Measurements from ENCODE around the gene RHAG.
"Not testable (repeated sequence)": the region's sequence is repeated elsewhere in the genome, so short reads cannot be mapped to it uniquely, and the experiment has no call there.

Gene RHAG

DNA sequence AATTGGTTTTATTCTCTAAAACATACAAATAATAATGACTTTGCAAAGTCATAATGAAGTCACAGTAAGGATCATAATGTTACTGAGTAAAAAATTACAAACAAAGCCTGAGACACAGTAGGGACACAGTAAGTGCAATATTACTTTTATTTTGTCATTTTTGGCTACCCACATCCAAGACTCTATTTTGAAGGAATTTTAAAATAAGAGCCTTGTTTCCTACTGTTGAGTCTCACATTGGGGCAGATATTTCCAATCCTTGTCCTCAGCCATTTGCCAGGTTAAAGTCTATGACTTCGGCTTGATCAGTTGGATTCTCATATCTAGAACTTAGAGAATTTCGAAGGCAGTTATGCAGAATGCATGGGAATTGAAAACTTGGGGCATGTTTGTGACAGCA, 10.8 kb upstream of the RHAG start:
- no peak overlapping the region for H3K27ac Mint-ChIP-seq
- H3K27me3 Mint-ChIP-seq = no peaks in the 10 kb centered on the region
- no peaks in the 10 kb centered on the region for H3K9me3 Mint-ChIP-seq
- no peak overlapping the region for H3K4me3 Mint-ChIP-seq
- H3K36me3 Mint-ChIP-seq (ENCODE audit: low read depth) = no peaks in the 10 kb centered on the region
- H3K4me1 Mint-ChIP-seq (ENCODE audit: low read depth) = no peaks in the 10 kb centered on the region

DNA sequence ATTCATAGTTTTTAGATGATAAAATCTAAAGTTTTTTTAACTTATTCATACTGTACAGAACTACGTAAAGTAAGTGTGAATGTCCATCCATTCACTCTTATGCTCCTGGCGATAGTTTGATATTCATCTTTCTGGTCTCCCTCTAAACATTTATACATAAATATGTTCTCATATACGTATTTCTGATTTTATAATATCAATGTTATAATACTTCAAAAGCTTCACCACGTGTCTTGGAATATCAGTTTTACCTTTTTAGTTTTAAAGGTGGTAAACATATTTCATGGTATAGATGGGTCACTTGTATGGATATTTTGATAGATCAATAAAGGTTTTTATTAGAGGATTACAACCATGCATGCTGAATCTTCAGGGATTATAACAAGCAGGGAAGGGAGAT, 10.3 kb upstream of the RHAG start:
- Mint-ChIP-seq H3K36me3 (ENCODE audit: low read depth) (no peaks in the 10 kb centered on the region), H3K27me3 (no peaks in the 10 kb centered on the region), H3K27ac (no peak overlapping the region), H3K4me3 (no peak overlapping the region), H3K9me3 (no peaks in the 10 kb centered on the region), H3K4me1 (ENCODE audit: low read depth) (no peaks in the 10 kb centered on the region)

DNA sequence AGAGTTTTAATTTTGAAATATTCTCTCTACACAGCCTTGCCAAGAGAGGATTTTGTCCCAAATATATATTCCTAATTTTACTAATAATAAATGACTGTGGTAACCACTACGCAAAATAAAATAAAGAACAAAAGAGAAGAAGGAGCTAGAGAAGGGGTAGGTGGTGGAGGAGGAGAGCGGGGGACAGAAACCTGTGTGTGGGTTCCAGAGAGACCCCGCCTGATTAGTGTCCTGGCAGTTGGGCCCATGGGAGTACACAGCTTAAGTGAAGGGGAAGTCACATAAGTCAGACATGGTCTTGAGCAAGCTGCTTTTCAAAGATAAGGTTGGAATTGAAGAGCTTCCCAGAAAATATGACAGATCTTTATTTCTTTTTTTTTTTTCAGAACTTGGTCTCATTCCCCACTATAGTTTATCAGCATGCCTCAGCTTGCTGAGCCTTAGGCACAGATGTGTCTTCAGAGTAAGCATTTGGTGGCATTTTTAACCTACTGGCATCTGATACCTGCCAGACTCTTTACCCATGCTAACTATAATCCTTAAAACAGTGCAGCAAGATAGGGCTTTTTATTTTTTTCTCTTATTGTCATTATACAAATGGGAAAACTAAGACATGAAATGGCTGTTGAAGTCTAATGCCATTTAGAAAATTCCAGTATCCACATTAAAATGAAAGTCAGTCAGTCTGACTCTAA, 9.6 kb upstream of the RHAG start:
- Mint-ChIP-seq H3K27ac (no peak overlapping the region), H3K36me3 (ENCODE audit: low read depth) (no peaks in the 10 kb centered on the region), H3K27me3 (no peaks in the 10 kb centered on the region), H3K4me1 (ENCODE audit: low read depth) (no peaks in the 10 kb centered on the region), H3K9me3 (no peaks in the 10 kb centered on the region), H3K4me3 (no peak overlapping the region)

DNA sequence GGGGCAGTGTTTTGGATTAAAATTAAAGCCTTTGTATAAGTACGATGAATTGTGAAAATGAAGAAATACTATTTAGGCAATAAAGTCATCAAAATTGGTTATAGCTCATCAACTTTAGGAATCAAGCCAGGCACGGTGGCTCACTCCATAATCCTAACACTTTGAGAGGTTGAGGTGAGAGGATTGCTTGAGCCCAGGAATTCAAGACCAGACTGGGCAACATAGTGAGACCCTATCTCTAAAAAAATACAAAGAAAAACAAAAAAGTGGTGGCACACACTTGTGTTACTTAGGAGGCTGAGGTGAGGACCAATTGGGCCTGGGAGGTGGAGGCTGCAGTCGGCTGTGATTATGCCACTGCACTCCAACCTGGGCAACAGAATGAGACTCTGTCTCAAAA, 8.5 kb upstream of the RHAG start:
- Mint-ChIP-seq H3K27me3 (no peaks in the 10 kb centered on the region), H3K4me1 (ENCODE audit: low read depth) (no peaks in the 10 kb centered on the region), H3K36me3 (ENCODE audit: low read depth) (no peaks in the 10 kb centered on the region), H3K9me3 (no peaks in the 10 kb centered on the region), H3K27ac (no peak overlapping the region), H3K4me3 (no peak overlapping the region)

DNA sequence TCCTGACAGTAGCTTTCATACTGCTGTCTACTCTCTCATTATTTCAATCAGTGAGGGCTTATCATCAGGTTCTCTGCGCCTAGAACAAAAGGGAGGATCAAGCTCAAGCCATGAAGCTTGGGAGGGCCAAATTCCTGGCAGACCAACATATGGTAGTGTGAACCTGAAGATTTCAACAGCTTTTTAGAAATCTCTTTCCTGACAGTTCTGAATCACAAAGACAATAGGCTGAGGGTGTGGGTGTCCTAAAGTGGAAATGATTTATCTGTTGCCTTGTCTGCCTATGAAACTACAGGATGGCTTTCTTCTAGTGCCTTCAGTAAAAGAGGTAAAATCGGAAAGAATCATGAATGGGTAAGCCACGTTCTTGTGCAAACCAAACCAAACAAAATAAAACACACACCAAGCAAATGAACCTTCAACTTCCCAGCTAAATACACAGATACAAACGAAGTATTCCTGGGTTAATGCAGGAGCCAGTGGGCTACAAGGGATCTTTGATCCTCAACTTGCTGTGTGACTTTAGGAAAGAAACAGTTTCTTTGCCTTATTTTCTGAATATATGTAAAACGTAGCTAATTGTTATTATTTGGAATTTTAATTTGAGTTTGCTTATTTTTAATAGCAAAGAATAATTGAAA, 2.7 kb upstream of the RHAG start:
- Mint-ChIP-seq H3K36me3 (ENCODE audit: low read depth) (no peaks in the 10 kb centered on the region), H3K27ac (no peak overlapping the region), H3K4me1 (ENCODE audit: low read depth) (no peaks in the 10 kb centered on the region), H3K27me3 (no peaks in the 10 kb centered on the region), H3K4me3 (no peak overlapping the region), H3K9me3 (no peaks in the 10 kb centered on the region)

DNA sequence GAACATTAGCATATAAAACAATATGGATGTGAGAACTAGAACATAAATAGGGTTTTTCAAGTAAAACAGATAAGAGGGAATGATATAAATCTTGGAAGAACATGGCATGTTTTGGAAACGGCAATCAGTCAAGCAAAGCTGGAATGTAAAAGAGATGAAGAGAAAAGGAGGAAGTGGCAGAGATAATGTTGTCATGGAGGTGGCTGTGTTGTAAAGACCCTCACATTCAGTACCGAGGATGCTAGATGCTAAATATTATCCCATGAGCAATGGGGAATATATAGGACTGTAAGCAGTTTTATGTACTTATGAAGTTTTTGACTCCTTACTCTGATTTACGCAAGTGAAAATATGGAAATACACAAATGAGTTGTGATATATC, 702 bp upstream of the RHAG start:
- H3K9me3 Mint-ChIP-seq = no peaks in the 10 kb centered on the region
- no peaks in the 10 kb centered on the region for H3K4me1 Mint-ChIP-seq (ENCODE audit: low read depth)
- no peak overlapping the region for H3K4me3 Mint-ChIP-seq
- H3K36me3 Mint-ChIP-seq (ENCODE audit: low read depth) = no peaks in the 10 kb centered on the region
- no peak overlapping the region for H3K27ac Mint-ChIP-seq
- no peaks in the 10 kb centered on the region for H3K27me3 Mint-ChIP-seq

DNA sequence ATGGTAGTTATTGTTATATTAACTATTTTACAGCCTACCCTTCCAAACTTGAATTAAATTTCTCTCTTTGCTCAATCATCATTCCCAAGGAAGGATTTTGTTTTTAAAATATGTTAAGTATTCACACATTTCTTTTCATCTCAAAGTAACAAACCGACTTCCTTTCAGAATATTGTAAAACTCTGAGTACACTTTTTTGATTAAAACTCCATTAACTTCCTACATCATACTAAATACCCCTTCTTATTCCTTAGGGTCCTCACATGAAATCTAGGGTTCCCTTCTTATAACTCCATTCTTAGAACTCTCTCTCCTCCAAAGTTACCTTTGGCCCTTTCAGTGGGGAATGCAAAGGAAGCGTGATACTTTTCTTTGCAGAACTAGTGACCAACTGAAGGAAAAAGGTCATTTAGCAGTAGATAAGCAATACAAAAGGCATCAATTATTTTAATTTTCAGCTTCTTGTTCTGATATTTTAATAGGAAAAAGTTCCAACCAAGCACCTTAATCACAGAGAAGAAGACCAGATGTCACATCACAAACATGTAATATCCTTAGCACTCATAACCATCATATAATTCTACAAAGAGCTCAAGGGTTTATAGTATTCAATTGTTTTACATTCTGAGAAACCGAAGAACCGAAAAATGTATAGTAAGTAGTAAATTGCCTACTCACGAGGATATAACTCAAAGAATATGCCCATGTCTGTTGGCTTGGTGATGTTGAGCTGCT, 494 bp downstream of the RHAG start:
- Mint-ChIP-seq H3K4me3 (no peak overlapping the region), H3K4me1 (ENCODE audit: low read depth) (no peaks in the 10 kb centered on the region), H3K9me3 (no peaks in the 10 kb centered on the region), H3K36me3 (ENCODE audit: low read depth) (no peaks in the 10 kb centered on the region), H3K27me3 (no peaks in the 10 kb centered on the region), H3K27ac (no peak overlapping the region)

DNA sequence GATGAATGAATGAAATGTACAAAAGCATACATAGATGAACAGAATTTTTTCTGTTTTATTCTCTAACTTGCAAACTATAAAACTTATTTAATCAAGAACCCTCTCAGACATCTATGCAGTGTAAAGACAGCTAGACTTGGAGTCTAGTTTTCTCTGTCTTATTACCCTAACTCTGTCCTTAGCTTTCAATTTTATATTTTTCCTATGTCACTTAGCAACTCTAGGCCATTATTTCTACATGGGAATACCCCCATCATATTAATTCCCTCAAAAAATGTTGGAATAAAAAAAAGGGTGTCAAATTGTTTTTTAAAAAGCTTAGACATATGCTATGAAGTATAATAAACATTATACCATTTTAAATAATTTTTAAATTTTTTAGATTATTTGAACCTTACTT, 1.2 kb downstream of the RHAG start:
- Mint-ChIP-seq H3K4me1 (ENCODE audit: low read depth) (no peaks in the 10 kb centered on the region), H3K27ac (no peak overlapping the region), H3K9me3 (no peaks in the 10 kb centered on the region), H3K36me3 (ENCODE audit: low read depth) (no peaks in the 10 kb centered on the region), H3K27me3 (no peaks in the 10 kb centered on the region), H3K4me3 (no peak overlapping the region)

DNA sequence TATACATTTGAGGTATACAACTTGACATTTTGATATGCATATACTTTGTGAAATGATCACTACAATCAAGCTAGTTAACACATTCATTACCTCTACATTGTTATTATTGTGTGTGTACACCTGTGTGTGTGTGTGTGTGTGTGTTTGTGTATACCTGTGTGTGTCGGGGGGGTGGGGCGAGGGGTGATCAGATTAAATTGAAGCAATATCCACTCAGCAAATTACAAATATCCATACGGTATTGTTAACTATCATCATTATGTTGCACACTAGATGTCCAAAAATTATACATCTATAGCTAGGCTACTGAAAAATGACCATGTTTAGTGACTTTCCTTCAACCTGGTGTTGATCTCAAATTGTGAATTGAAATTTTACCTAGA, 1.8 kb downstream of the RHAG start:
- Mint-ChIP-seq H3K36me3 (ENCODE audit: low read depth) (no peaks in the 10 kb centered on the region), H3K4me3 (no peak overlapping the region), H3K27me3 (no peaks in the 10 kb centered on the region), H3K27ac (no peak overlapping the region), H3K4me1 (ENCODE audit: low read depth) (no peaks in the 10 kb centered on the region), H3K9me3 (no peaks in the 10 kb centered on the region)

DNA sequence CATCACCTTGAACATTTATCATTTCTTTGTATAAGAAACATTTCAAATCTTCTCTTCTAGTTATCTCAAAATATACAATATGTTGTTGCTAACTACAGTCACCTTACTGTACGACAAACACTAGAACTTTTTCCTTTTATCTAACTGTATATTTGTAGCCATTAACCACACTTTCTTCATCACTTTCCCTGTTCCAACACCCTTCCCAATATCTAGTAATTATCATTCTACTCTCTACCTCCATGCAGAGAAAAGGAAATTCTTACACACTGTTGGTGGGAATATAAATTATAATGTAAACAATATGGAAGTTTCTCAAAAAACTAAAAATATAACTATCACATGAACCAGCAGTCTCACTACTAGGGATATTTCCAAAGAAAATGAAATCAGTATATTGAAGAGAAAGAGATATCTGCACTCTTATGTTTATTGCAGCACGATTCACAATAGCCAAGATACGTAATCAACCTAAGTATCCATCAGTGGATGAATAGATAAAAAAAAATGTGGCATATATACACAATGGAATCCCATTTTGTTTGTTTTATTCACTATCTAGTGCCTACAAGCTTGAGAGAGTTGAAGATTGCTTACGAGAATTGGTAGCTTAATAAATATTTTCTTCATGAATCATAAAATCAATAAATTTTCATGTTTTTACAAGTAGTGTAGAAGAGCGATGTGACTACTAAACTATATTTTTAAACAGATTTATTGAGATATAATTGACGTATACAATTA, 2.4 kb downstream of the RHAG start:
- Mint-ChIP-seq H3K27me3 (no peaks in the 10 kb centered on the region), H3K9me3 (no peaks in the 10 kb centered on the region), H3K36me3 (ENCODE audit: low read depth) (no peaks in the 10 kb centered on the region), H3K4me3 (no peak overlapping the region), H3K4me1 (ENCODE audit: low read depth) (no peaks in the 10 kb centered on the region), H3K27ac (no peak overlapping the region)

DNA sequence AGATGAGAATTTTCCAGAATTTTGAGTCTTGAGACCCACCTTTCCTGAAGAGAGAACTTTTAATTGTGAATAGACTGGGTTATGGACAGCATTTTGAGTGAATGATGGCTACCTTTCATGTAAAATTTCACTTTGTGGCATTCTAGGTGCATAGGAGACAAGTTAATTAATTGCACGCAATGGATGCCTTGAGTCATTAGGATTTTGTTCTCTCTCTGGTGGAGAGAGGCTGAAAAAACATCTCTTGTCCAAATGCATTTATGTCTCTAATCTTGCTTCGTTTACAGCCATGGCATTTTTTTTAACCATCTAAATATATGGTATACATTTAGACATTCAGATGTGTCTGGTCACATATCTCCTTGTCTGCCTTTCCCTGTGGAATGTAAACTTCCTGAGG, 3.1 kb downstream of the RHAG start:
- H3K4me1 Mint-ChIP-seq (ENCODE audit: low read depth) = no peaks in the 10 kb centered on the region
- H3K4me3 Mint-ChIP-seq = no peak overlapping the region
- H3K9me3 Mint-ChIP-seq = no peaks in the 10 kb centered on the region

DNA sequence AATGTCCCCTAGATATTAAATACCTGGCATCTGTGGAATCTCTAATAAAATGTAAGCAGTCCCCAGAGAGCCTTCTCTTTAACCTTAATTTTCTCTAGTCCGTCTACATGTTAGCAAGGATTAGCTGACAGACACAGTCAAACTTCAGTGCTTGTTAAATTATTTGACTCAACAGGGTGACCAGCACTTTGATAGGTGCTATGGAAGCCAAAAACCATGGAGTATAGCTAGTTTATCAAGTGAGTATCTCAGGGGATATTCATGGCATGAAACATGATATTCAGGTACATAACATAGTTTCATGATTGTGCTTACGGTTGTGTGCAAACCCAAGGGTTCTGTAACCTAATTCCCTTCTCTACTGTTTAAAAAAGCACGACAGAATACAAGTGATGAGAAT, 3.9 kb downstream of the RHAG start:
- H3K36me3 Mint-ChIP-seq (ENCODE audit: low read depth) = no peaks in the 10 kb centered on the region

More for the DNA sequence above, 3.1 kb downstream of the RHAG start:
- H3K27ac Mint-ChIP-seq = no peak overlapping the region
- no peaks in the 10 kb centered on the region for H3K27me3 Mint-ChIP-seq
- H3K36me3 Mint-ChIP-seq (ENCODE audit: low read depth) = no peaks in the 10 kb centered on the region

DNA sequence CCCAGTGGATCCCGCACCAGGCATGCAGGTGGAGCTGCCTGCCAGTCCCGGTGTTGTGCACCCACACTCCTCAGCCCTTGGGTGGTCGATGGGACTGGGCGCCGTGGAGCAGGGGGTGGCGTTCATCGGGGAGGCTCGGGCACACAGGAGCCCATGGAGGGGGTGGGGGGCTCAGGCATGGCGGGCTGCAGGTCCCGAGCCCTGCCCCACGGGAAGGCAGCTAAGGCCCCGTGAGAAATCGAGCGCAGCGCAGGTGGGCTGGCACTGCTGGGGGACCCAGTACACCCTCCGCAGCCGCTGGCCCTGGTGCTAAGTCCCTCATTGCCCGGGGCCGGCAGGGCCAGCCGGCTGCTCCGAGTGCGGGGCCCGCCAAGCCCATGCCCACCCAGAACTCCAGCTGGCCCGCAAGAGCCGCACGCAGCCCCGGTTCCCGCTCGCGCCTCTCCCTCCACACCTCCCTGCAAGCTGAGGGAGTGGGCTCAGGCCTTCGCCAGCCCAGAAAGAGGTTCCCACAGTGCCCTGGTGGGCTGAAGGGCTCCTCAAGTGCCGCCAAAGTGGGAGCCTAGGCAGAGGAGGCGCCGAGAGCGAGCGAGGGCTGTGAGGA, 7.1 kb downstream of the RHAG start:
- not testable (repeated sequence) for H3K27me3 Mint-ChIP-seq; H3K9me3 Mint-ChIP-seq; H3K36me3 Mint-ChIP-seq (ENCODE audit: low read depth)

More for the DNA sequence above, 3.9 kb downstream of the RHAG start:
- Mint-ChIP-seq H3K4me1 (ENCODE audit: low read depth) (no peaks in the 10 kb centered on the region), H3K27ac (no peak overlapping the region), H3K9me3 (no peaks in the 10 kb centered on the region), H3K4me3 (no peak overlapping the region), H3K27me3 (no peaks in the 10 kb centered on the region)

DNA sequence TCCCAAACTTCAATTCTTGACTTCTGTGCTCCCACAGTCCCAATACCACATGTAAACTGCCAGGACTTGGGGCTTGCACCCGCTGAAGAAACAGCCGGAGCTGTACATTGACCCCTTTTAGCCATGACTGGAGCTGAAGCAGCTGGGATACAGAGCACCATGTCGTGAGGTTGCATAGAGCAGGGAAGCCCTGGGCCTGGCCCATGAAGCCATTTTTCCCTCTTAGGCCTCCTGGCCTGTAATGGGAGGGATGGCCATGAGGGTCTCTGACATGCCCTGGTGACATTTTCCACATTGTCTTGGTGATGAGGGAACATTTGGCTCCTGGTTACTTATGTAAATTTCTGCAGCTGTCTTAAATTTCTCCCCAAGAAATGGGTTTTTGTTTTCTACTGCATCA, 9.8 kb downstream of the RHAG start:
- H3K36me3 Mint-ChIP-seq (ENCODE audit: low read depth) = no peaks in the 10 kb centered on the region
- H3K4me1 Mint-ChIP-seq (ENCODE audit: low read depth) = no peaks in the 10 kb centered on the region
- H3K9me3 Mint-ChIP-seq = no peaks in the 10 kb centered on the region
- no peaks in the 10 kb centered on the region for H3K27me3 Mint-ChIP-seq
- no peak overlapping the region for H3K4me3 Mint-ChIP-seq
- no peak overlapping the region for H3K27ac Mint-ChIP-seq

More for the DNA sequence above, 7.1 kb downstream of the RHAG start:
- not testable (repeated sequence) for H3K4me3 Mint-ChIP-seq; H3K4me1 Mint-ChIP-seq (ENCODE audit: low read depth); H3K27ac Mint-ChIP-seq

DNA sequence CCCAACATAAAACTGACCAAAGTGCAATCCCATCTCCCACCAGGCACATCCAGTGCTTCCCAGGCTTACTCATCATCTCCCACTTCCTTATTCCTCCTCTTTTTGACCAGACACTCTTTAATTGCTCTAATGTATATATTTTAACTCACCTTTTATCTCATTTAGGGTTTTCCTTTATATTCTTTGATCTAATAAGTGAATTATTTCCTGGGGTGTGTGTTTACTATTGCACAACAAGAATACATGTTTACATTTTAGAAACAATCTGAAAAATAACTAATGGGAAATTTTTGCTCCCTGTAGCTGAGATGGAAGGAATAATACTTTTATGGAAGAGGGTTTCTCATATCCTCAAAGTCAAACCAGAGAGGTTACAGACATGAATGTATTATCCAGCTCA, 18.4 kb downstream of the RHAG start:
- H3K27ac Mint-ChIP-seq = no peak overlapping the region
- no peaks in the 10 kb centered on the region for H3K4me1 Mint-ChIP-seq (ENCODE audit: low read depth)
- H3K36me3 Mint-ChIP-seq (ENCODE audit: low read depth) = no peaks in the 10 kb centered on the region
- no peaks in the 10 kb centered on the region for H3K27me3 Mint-ChIP-seq
- no peak overlapping the region for H3K4me3 Mint-ChIP-seq
- H3K9me3 Mint-ChIP-seq = no peaks in the 10 kb centered on the region

Data from stimulated activated naive CD8-positive, alpha-beta T cell treated with anti-CD3 and anti-CD28 coated beads, Interleukin-15, Interleukin-2, amounts not matched to agents 100 ng/mL and 50 ng/mL, for 24 hours (primary cell).